Stomach (tissue), 9 donors: ENCODE measurements around the gene AGL. TPM values are rescaled to one million over a fixed set of nuclear protein-coding genes. Genes with fewer than 3 reads are reported as not detected.
"Not testable (repeated sequence)": the region's sequence is repeated elsewhere in the genome, so short reads cannot be mapped to it uniquely, and the experiment has no call there.

Source experiments
- DNase-seq, 2 donors: peaks; one replicate each; pipeline versions ENCODE4 v3.0.0 to v3.0.0-alpha.2; 2013 to 2019
- H3K27ac ChIP-seq, 5 donors: fragments of 200-600 bp in 4 of 5; sonication (generic) in 4 of 5; one replicate each; pipeline ENCODE4 v1.5.1; 2013 to 2019; ENCODE audit warnings: mild to moderate bottlenecking in 1 of 5, moderate library complexity in 1 of 5
- H3K27me3 ChIP-seq, 3 donors: fragments of 200-600 bp; sonication (generic); one replicate each; pipeline ENCODE4 v1.5.1; 2017 to 2019; ENCODE audit warnings: mixed run types in 1 of 3
- H3K36me3 ChIP-seq, 4 donors: fragments of 200-600 bp; sonication (generic); 1 replicate in 3 of 4; 2 replicates in 1 of 4; pipeline ENCODE4 v1.5.1; 2016 to 2019
- H3K4me1 ChIP-seq, 4 donors: fragments of 200-600 bp; sonication (generic); one replicate each; pipeline ENCODE4 v1.5.1; 2016 to 2019
- H3K4me3 ChIP-seq, 4 donors: fragments of 200-600 bp; sonication (generic) in 3 of 4; one replicate each; pipeline ENCODE4 v1.5.1; 2016 to 2019; ENCODE audit warnings: mild to moderate bottlenecking in 1 of 4
- H3K9me3 ChIP-seq, 4 donors: fragments of 200-600 bp; sonication (generic); one replicate each; pipeline ENCODE4 v1.5.1; 2016 to 2019
- EP300 ChIP-seq: sonication (generic); formaldehyde crosslinking; IDR thresholded peaks from one replicate; pipeline ENCODE4 v1.6.1; 2017; ENCODE audit warnings: antibody characterized with exemption
- POLR2A ChIP-seq, 4 donors: fragments of 450-650 bp; IDR thresholded peaks; one replicate each; pipeline ENCODE4 v1.6.1; 2016; ENCODE audit warnings: antibody characterized with exemption in 4 of 4, control low read depth in 2 of 4, mild to moderate bottlenecking in 1 of 4, moderate library complexity in 1 of 4
- POLR2AphosphoS5 ChIP-seq, 3 donors: sonication (generic); formaldehyde crosslinking; IDR thresholded peaks; one replicate each; pipeline ENCODE4 v1.6.1; 2016; ENCODE audit warnings: antibody characterized with exemption in 3 of 3
- WGBS, 5 donors: extraction: QIAGEN DNeasy Blood & Tissue Kit in 3 of 5; methylation state at CpG; one replicate each; pipeline versions ENCODE4 v1.1.5 to v1.1.7; 2013 to 2018; 5-methylcytosine and 5-hydroxymethylcytosine counted together
- intact Hi-C: fragments of 100-400 bp; cut with DNase I; formaldehyde crosslinking; loops from one replicate; pipeline ENCODE4 v1.15.1; 2023; ENCODE audit warnings: low total_unique reads
- polyA plus RNA-seq, 3 donors: library from polyadenylated mRNA; stranded (reverse); fragments of 200-250 nt; gene quantifications; one replicate each; pipeline ENCODE4 v1.2.3, GENCODE V29; 2013
- total RNA-seq, 5 donors: library from RNA; depleted of rRNA; stranded (reverse); fragments of >200 nt; gene quantifications; one replicate each; pipeline versions ENCODE4 v1.1.0 to v1.2.3, GENCODE V29; 2014 to 2016
- TF ChIP-seq, protein P1 (sequence below), 7 experiments: fragments of 450-650 bp in 4 of 7; fragments of 200-600 bp in 3 of 7; sonication (generic) in 3 of 7; IDR thresholded peaks; one replicate each; pipeline ENCODE4 v1.5.1; 2016 to 2019; ENCODE audit warnings: antibody characterized with exemption in 7 of 7, control low read depth in 2 of 7, mild to moderate bottlenecking in 1 of 7
- donor health status: healthy with polysubstance abuse.
- donor health status: Bipolar disorder and iron deficiency.
- donor health status: healthy.

Gene AGL
- total and polyA plus RNA-seq, 8 donors: 4.3 to 107 (median 16.1) TPM

DNA sequence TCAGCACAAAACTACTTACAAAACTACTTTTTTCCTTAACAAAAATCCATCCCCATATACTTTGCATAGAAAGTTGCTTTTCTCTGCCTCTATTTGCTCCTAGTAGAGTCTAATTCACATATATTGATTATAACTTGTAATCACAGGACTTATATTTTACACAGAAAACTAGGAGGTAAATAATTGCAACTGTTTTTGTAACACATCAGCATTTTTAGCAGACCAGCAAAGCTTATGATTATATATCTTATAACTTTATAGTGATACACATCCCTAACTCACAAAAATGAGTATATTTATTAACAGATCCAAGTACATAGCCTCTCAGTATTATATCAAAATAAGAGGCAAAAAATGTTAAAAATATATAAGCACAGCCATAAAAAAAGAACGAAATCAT, 102.4 kb downstream of the AGL start:
- no peak for DNase-seq
- Histone ChIP-seq H3K27me3 (no peaks in the 10 kb centered on the region), H3K4me3 (no peak overlapping the region), H3K4me1 (no peaks in the 10 kb centered on the region), H3K27ac (no peak overlapping the region), H3K9me3 (no peaks in the 10 kb centered on the region), H3K36me3 (no peaks in the 10 kb centered on the region)
- intact Hi-C loops: no loop called here
- 80 to 95% (median 89%) methylated on average over 1 of the region's 1 CpG for WGBS, 5 donors
- TF ChIP-seq POLR2A (IDR thresholded peaks at IDR 0.05) (no peak), POLR2AphosphoS5 (IDR thresholded peaks at IDR 0.05) (no peak), EP300 (no peak)
- TF ChIP-seq, protein P1, sequence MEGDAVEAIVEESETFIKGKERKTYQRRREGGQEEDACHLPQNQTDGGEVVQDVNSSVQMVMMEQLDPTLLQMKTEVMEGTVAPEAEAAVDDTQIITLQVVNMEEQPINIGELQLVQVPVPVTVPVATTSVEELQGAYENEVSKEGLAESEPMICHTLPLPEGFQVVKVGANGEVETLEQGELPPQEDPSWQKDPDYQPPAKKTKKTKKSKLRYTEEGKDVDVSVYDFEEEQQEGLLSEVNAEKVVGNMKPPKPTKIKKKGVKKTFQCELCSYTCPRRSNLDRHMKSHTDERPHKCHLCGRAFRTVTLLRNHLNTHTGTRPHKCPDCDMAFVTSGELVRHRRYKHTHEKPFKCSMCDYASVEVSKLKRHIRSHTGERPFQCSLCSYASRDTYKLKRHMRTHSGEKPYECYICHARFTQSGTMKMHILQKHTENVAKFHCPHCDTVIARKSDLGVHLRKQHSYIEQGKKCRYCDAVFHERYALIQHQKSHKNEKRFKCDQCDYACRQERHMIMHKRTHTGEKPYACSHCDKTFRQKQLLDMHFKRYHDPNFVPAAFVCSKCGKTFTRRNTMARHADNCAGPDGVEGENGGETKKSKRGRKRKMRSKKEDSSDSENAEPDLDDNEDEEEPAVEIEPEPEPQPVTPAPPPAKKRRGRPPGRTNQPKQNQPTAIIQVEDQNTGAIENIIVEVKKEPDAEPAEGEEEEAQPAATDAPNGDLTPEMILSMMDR (IDR thresholded peaks at IDR 0.05): no peak

DNA sequence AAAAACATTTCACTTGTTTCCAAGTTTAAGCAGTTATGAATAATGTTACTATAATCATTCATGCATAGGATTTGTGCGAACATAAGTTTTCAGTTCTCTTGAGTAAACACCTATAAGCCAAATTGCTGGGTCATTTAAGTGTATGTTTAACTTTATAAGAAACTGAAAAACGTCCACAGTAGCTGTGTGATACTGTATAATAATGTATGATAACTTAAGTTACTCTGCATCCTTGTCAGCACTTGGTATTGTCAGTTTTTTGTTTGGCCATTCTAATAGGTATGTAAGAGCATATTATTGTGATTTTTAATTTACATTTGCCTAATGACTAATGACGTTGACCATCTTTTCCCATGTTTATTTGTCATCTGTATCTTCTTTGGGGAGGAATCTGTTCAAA, 105.2 kb downstream of the AGL start:
- no peaks in the 10 kb centered on the region for H3K4me1 ChIP-seq
- TF ChIP-seq, protein P1 (IDR thresholded peaks at IDR 0.05): no peak

DNA sequence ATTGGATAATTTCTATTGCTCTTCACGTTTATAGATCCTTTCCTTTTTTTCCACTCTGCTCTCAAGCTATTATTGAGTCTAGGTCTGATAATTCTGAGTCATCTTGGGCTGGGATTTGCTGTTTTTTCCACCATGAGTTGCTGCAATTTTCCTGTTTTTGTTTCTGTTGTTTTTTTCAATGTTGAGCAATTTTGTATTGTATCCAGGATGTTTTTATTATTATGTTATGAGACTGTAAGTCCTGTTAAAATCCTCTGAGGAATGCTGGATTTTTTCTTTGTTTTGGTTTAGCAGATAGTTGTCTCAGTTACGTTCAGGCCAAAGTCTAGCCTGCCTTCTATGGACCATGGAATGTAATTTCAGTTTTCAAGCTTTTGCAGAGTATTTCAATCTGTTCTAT, 106.6 kb downstream of the AGL start:
- H3K9me3 ChIP-seq: no peaks in the 10 kb centered on the region
- intact Hi-C loops: no loop called here
- H3K36me3 ChIP-seq: no peaks in the 10 kb centered on the region
- WGBS, 5 donors: 38 to 50% (median 41%) methylated on average over 2 of the region's 2 CpGs
- TF ChIP-seq, protein P1 (IDR thresholded peaks at IDR 0.05): no peak
- no peak for TF ChIP-seq EP300
- no peak for TF ChIP-seq POLR2AphosphoS5 (IDR thresholded peaks at IDR 0.05)
- TF ChIP-seq POLR2A (IDR thresholded peaks at IDR 0.05): no peak
- peak in 1 of 2 donors; percentile 7 for DNase-seq
- H3K27ac ChIP-seq: no peak overlapping the region
- H3K27me3 ChIP-seq: no peaks in the 10 kb centered on the region
- no peaks in the 10 kb centered on the region for H3K4me1 ChIP-seq
- no peak overlapping the region for H3K4me3 ChIP-seq

More for the DNA sequence above, 105.2 kb downstream of the AGL start:
- Histone ChIP-seq H3K36me3 (no peaks in the 10 kb centered on the region), H3K4me3 (no peak overlapping the region), H3K27me3 (no peaks in the 10 kb centered on the region), H3K9me3 (no peaks in the 10 kb centered on the region), H3K27ac (no peak overlapping the region)
- DNase-seq: no peak
- intact Hi-C loops: no loop called here
- 71 to 79% (median 76%) methylated on average over 3 of the region's 3 CpGs for WGBS, 5 donors

DNA sequence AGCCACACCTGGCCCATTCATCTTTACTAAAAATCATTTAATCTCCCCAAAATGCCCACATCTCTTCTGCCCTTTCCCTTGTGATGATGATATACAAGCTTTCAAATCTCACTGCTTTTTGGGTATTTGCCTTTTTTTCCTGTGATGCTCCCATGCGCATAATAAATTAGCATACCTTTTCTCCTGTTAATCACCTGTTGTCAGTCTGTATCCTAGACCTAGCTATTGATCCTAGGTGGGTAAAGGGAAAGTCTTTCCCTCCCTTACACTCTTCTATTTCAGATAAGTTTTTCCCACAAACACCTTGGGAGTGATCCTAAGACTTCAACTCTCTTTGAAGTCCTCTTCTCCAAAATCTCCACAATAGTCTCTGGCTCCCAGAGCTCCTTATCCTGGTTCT, 107.7 kb downstream of the AGL start:
- H3K9me3 ChIP-seq: no peaks in the 10 kb centered on the region
- H3K4me1 ChIP-seq: no peaks in the 10 kb centered on the region
- H3K36me3 ChIP-seq: no peaks in the 10 kb centered on the region
- intact Hi-C loops: no loop called here
- TF ChIP-seq EP300 (no peak), POLR2AphosphoS5 (IDR thresholded peaks at IDR 0.05) (no peak), POLR2A (IDR thresholded peaks at IDR 0.05) (no peak)
- TF ChIP-seq, protein P1 (IDR thresholded peaks at IDR 0.05): no peak
- H3K4me3 ChIP-seq: no peak overlapping the region
- no peak overlapping the region for H3K27ac ChIP-seq
- WGBS, 5 donors: 90 to 100% (median 92%) methylated on average over 1 of the region's 1 CpG
- DNase-seq: no peak
- no peaks in the 10 kb centered on the region for H3K27me3 ChIP-seq

DNA sequence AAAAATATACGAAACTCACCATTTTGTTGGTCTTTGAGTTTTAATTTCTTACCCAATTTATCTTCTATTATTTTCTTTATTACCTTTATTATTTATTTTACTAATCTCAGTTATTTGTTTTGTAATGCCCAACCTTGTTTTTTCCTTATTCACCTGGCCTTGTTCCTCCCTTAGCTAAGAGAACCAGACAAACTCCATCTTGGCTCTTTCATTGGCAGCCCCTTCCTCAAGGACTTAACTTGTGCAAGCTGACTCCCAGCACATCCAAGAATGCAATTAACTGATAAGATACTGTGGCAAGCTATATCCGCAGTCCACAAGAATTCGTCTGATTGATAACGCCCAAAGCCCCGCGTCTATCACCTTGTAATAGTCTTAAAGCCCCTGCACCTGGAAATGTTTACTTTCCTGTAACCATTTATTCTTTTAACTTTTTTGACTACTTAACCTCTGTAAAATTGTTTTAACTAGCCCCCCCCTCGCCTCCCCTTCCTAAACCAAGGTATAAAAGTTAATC, 109.1 kb downstream of the AGL start:
- DNase-seq, intact Hi-C loops: not testable (repeated sequence)
- 22 to 52% (median 25%) methylated on average over 7 of the region's 7 CpGs for WGBS, 5 donors

DNA sequence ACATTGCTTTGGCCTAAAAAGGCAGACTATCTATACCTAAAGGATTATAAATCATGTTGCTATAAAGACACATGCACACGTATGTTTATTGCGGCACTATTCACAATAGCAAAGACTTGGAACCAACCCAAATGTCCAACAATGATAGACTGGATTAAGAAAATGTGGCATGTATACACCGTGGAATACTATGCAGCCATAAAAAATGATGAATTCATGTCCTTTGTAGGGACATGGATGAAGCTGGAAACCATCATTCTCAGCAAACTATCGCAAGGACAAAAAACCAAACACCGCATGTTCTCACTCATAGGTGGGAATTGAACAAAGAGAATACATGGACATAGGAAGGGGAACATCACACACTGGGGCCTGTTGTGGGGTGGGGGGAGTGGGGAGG, 110.1 kb downstream of the AGL start:
- H3K4me1 ChIP-seq, H3K27ac ChIP-seq, DNase-seq, H3K9me3 ChIP-seq, H3K4me3 ChIP-seq, H3K36me3 ChIP-seq, H3K27me3 ChIP-seq, intact Hi-C loops: not testable (repeated sequence)
- 89 to 98% (median 96%) methylated on average over 4 to 5 of the region's 5 CpGs for WGBS, 5 donors

More for the DNA sequence above, 109.1 kb downstream of the AGL start:
- H3K4me1 ChIP-seq, H3K27me3 ChIP-seq, H3K27ac ChIP-seq, H3K9me3 ChIP-seq, H3K4me3 ChIP-seq, H3K36me3 ChIP-seq: not testable (repeated sequence)
